OCI-LY3 (cell line): Measurements from ENCODE around the gene ZBTB3.

Experiments
- H2AFZ ChIP-seq: fragments of 200-600, 300-600 bp; shearing (Covaris generic); 2 replicates; pipeline ENCODE4 v1.6.0; 2014; ENCODE audit warnings: antibody characterized with exemption, low read depth, low read length
- H3K27ac ChIP-seq: fragments of 200-600, 300-600 bp; sonication (generic); 2 replicates; pipeline ENCODE4 v1.5.1; 2014; ENCODE audit warnings: mild to moderate bottlenecking, low read length, moderate library complexity, mixed read lengths
- H3K27me3 ChIP-seq: fragments of 200-600, 300-600 bp; sonication (generic); 2 replicates; pipeline ENCODE4 v1.6.1; 2014; ENCODE audit warnings: low read depth, low read length, mixed read lengths
- H3K36me3 ChIP-seq: fragments of 200-600, 300-600 bp; sonication (generic); replicated peaks from 2 replicates; pipeline ENCODE3; 2014; ENCODE audit warnings: low read depth, low read length, mixed read lengths
- H3K4me1 ChIP-seq: fragments of 300-600, 200-600 bp; sonication (generic); 2 replicates; pipeline ENCODE4 v1.6.1; 2014; ENCODE audit warnings: low read length, mixed read lengths
- H3K4me2 ChIP-seq: fragments of 200-600, 300-600 bp; sonication (generic); 2 replicates; pipeline ENCODE4 v1.6.1; 2014; ENCODE audit warnings: low read length, mixed read lengths
- H3K4me3 ChIP-seq: fragments of 300-600, 200-600 bp; sonication (generic); 2 replicates; pipeline ENCODE4 v1.5.1; 2014; ENCODE audit warnings: antibody characterized with exemption, mild to moderate bottlenecking, low read length, moderate library complexity
- H3K79me2 ChIP-seq: fragments of 300-600, 200-600 bp; shearing (Covaris generic); 2 replicates; pipeline ENCODE4 v1.6.1; 2014; ENCODE audit warnings: mild to moderate bottlenecking, low read length, mixed read lengths
- H3K9ac ChIP-seq: fragments of 300-600, 200-600 bp; shearing (Covaris generic); 2 replicates; pipeline ENCODE4 v1.6.0; 2014; ENCODE audit warnings: mild to moderate bottlenecking, low read length, moderate library complexity
- H3K9me3 ChIP-seq: fragments of 200-600, 300-600 bp; shearing (Covaris generic); 2 replicates; pipeline ENCODE4 v1.6.1; 2014; ENCODE audit warnings: low read length, mixed read lengths; ENCODE audit not compliant: insufficient read depth
- H4K20me1 ChIP-seq: fragments of 200-600, 300-600 bp; sonication (generic); 2 replicates; pipeline ENCODE4 v1.6.1; 2016; ENCODE audit warnings: low read length, mixed read lengths; ENCODE audit not compliant: insufficient read depth
- CTCF ChIP-seq: fragments of 200-600, 300-600 bp; sonication (generic); IDR thresholded peaks from 2 replicates; pipeline ENCODE4 v1.5.1; 2014; ENCODE audit warnings: antibody characterized with exemption, low read length, low read depth
- EZH2phosphoT487 ChIP-seq: fragments of 200-600 bp; shearing (Covaris generic); IDR thresholded peaks from 2 replicates; pipeline ENCODE4 v1.6.1; 2018; ENCODE audit warnings: antibody characterized with exemption, mixed run types, low read depth

Gene ZBTB3

GRCh38 chr11:62712276-62712812 lies 41.6 kb downstream of the ZBTB3 start:
- Histone ChIP-seq H3K27ac (peak overlapping the region; percentile 21; the same call in 1 of the 2 replicates), H3K36me3 (peaks cover 79% of the 10 kb centered on the region)
- TF ChIP-seq CTCF (no peak), EZH2phosphoT487 (no peak)

GRCh38 chr11:62710001-62710345 lies 44.0 kb downstream of the ZBTB3 start:
- H3K27me3 ChIP-seq, result no peaks in the 10 kb centered on the region
- peak overlapping the region; percentile 89 for H3K4me2 ChIP-seq
- TF ChIP-seq CTCF (no peak), EZH2phosphoT487 (no peak)
- no peaks in the 10 kb centered on the region for H4K20me1 ChIP-seq
- peaks cover 23% of the 10 kb centered on the region for H3K79me2 ChIP-seq
- H3K4me1 ChIP-seq, result peaks cover 28% of the 10 kb centered on the region
- H3K4me3 ChIP-seq, result peak overlapping the region; percentile 81
- peak overlapping the region; percentile 84 for H3K27ac ChIP-seq
- H3K9ac ChIP-seq, result peak overlapping the region; percentile 78
- H3K36me3 ChIP-seq, result peaks cover 66% of the 10 kb centered on the region
- no peaks in the 10 kb centered on the region for H3K9me3 ChIP-seq
- H2AFZ ChIP-seq, result peak overlapping the region; percentile 63; the same call in 1 of the 2 replicates

More at GRCh38 chr11:62712276-62712812, 41.6 kb downstream of the ZBTB3 start:
- H3K4me1 ChIP-seq, result peaks cover 16% of the 10 kb centered on the region
- H3K79me2 ChIP-seq, result peaks cover 29% of the 10 kb centered on the region
- H3K4me3 ChIP-seq, result no peak overlapping the region
- no peak overlapping the region for H3K9ac ChIP-seq
- no peak overlapping the region for H3K4me2 ChIP-seq
- no peaks in the 10 kb centered on the region for H3K9me3 ChIP-seq
- no peak overlapping the region for H2AFZ ChIP-seq
- no peaks in the 10 kb centered on the region for H3K27me3 ChIP-seq
- H4K20me1 ChIP-seq, result no peaks in the 10 kb centered on the region

- Histone ChIP-seq H3K79me2 (peaks cover 19% of the 10 kb centered on the region), H3K4me1 (peaks cover 28% of the 10 kb centered on the region), H3K9ac (peak overlapping the region; percentile 80), H3K4me3 (peak overlapping the region; percentile 81), H3K4me2 (peak overlapping the region; percentile 89), H3K27me3 (no peaks in the 10 kb centered on the region), H2AFZ (peak overlapping the region; percentile 63; the same call in 1 of the 2 replicates), H3K27ac (peak overlapping the region; percentile 84), H3K9me3 (no peaks in the 10 kb centered on the region), H4K20me1 (no peaks in the 10 kb centered on the region), H3K36me3 (peaks cover 65% of the 10 kb centered on the region)
- no peak for TF ChIP-seq CTCF
- TF ChIP-seq EZH2phosphoT487, result no peak
These were observed 44.5 kb downstream of the ZBTB3 start for GRCh38 chr11:62709247-62710000.

GRCh38 chr11:62708793-62709192 lies 45.2 kb downstream of the ZBTB3 start:
- Histone ChIP-seq H3K27me3 (no peaks in the 10 kb centered on the region), H3K4me2 (peak overlapping the region; percentile 89), H3K79me2 (peaks cover 15% of the 10 kb centered on the region), H3K36me3 (peaks cover 61% of the 10 kb centered on the region), H3K27ac (peak overlapping the region; percentile 84), H3K9ac (peak overlapping the region; percentile 80), H2AFZ (peak overlapping the region; percentile 52; the same call in 1 of the 2 replicates), H3K4me1 (peaks cover 28% of the 10 kb centered on the region), H3K4me3 (peak overlapping the region; percentile 81), H3K9me3 (no peaks in the 10 kb centered on the region), H4K20me1 (no peaks in the 10 kb centered on the region)
- TF ChIP-seq EZH2phosphoT487 (no peak), CTCF (no peak)
